ENCODE measurements around the gene MCM10. TPM values are rescaled to one million over a fixed set of nuclear protein-coding genes. Genes with fewer than 3 reads are reported as not detected.

MCM10 gene
- total and polyA plus RNA-seq, 9 donors = 0.20 to 1.7 (median 0.53) TPM; not detected in 2

GRCh38 chr10:13256627-13257026 lies 95.3 kb downstream of the MCM10 start:
- no peak for TF ChIP-seq CTCF (IDR thresholded peaks at IDR 0.05)
- no peak for TF ChIP-seq EP300 (IDR thresholded peaks at IDR 0.05)
- TF ChIP-seq POLR2A (IDR thresholded peaks at IDR 0.05) = no peak
- H3K27ac ChIP-seq = no peak overlapping the region
- no peaks in the 10 kb centered on the region for H3K36me3 ChIP-seq
- DNase-seq = no peak
- WGBS, 3 donors = 81 to 94% (median 83%) methylated on average over 2 of the region's 2 CpGs
- no peaks in the 10 kb centered on the region for H3K4me1 ChIP-seq (ENCODE audit: insufficient read depth)
- no peaks in the 10 kb centered on the region for H3K27me3 ChIP-seq
- no peak overlapping the region for H3K4me3 ChIP-seq
- intact Hi-C loops (cut with DNase I) = no loop called here
- H3K9me3 ChIP-seq = no peaks in the 10 kb centered on the region

GRCh38 chr10:13257621-13258140 lies 96.3 kb downstream of the MCM10 start:
- intact Hi-C loops (cut with DNase I) = no loop called here
- WGBS, 3 donors = 78 to 88% (median 83%) methylated on average over 5 of the region's 5 CpGs

More at GRCh38 chr10:13257621-13258140, 96.3 kb downstream of the MCM10 start:
- Histone ChIP-seq H3K9me3 (no peaks in the 10 kb centered on the region), H3K27me3 (no peaks in the 10 kb centered on the region), H3K4me3 (no peak overlapping the region), H3K36me3 (no peaks in the 10 kb centered on the region), H3K27ac (no peak overlapping the region), H3K4me1 (ENCODE audit: insufficient read depth) (no peaks in the 10 kb centered on the region)
- no peak for DNase-seq
- TF ChIP-seq EP300 (IDR thresholded peaks at IDR 0.05) (no peak), CTCF (IDR thresholded peaks at IDR 0.05) (no peak), POLR2A (IDR thresholded peaks at IDR 0.05) (no peak)

Small RNA genes lying within 50 kb of the gene (small RNA-seq; reads per million reads assigned to genes)
- gene RNU6-6P = not detected

Other genes starting within 250 kb of the MCM10 start
- gene CCDC3, start 159.8 kb upstream of the MCM10 start, total RNA-seq = 100 to 1,000 TPM in 2 of 7 donors, 10 to 100 TPM in 5; 14.3 to 173 (median 32.7) TPM
- 100 to 1,000 TPM in 1 of 2 donors, 10 to 100 TPM in 1; 74.7 to 190 TPM for gene CCDC3, start 159.8 kb upstream of the MCM10 start, polyA plus RNA-seq
- 100 to 1,000 TPM in 3 of 7 donors, 10 to 100 TPM in 4; 42.9 to 133 (median 96.2) TPM for gene OPTN, start 61.4 kb upstream of the MCM10 start, total RNA-seq
- 10 to 100 TPM; 85.9 to 87.0 TPM for gene OPTN, start 61.4 kb upstream of the MCM10 start, polyA plus RNA-seq
- gene UCMA, start 72.8 kb downstream of the MCM10 start, total RNA-seq = under 1 TPM in 2 of 7 donors, not detected in 5; 0.38 to 0.48 TPM
- under 1 TPM in 1 of 2 donors, not detected in 1; 0.11 TPM for gene UCMA, start 72.8 kb downstream of the MCM10 start, polyA plus RNA-seq
- gene PHYH, start 138.5 kb downstream of the MCM10 start, total RNA-seq = 10 to 100 TPM; 20.0 to 49.7 (median 39.5) TPM
- 10 to 100 TPM; 41.6 to 42.8 TPM for gene PHYH, start 138.5 kb downstream of the MCM10 start, polyA plus RNA-seq
- gene SEPHS1, start 186.7 kb downstream of the MCM10 start, total RNA-seq = 10 to 100 TPM; 27.2 to 62.0 (median 50.6) TPM
- gene SEPHS1, start 186.7 kb downstream of the MCM10 start, polyA plus RNA-seq = 10 to 100 TPM; 39.7 to 76.7 TPM